ENCODE measurements around the gene CACNA2D3.

The CACNA2D3 gene

GRCh38 chr3:54232618-54233017 lies 110.3 kb downstream of the CACNA2D3 start:
- no peak for DNase-seq
- TF ChIP-seq POLR2A (IDR thresholded peaks at IDR 0.05; ENCODE audit: low read length) = no peak
- no peak for TF ChIP-seq GATA1 (IDR thresholded peaks at IDR 0.05; ENCODE audit: low read depth, low read length)

- no peak for DNase-seq
Measured at GRCh38 chr3:54235998-54236397, 113.6 kb downstream of the CACNA2D3 start.

GRCh38 chr3:54237109-54237508 lies 114.8 kb downstream of the CACNA2D3 start:
- TF ChIP-seq GATA1 (IDR thresholded peaks at IDR 0.05; ENCODE audit: low read depth, low read length) (no peak), POLR2A (IDR thresholded peaks at IDR 0.05; ENCODE audit: low read length) (no peak)
- no peak for DNase-seq

More at GRCh38 chr3:54235998-54236397, 113.6 kb downstream of the CACNA2D3 start:
- TF ChIP-seq GATA1 (IDR thresholded peaks at IDR 0.05; ENCODE audit: low read depth, low read length) (no peak), POLR2A (IDR thresholded peaks at IDR 0.05; ENCODE audit: low read length) (no peak)

- TF ChIP-seq GATA1 (IDR thresholded peaks at IDR 0.05; ENCODE audit: low read depth, low read length) = no peak
- no peak for TF ChIP-seq POLR2A (IDR thresholded peaks at IDR 0.05; ENCODE audit: low read length)
- no peak for DNase-seq
Measured at GRCh38 chr3:54237788-54238502, 115.6 kb downstream of the CACNA2D3 start.

GRCh38 chr3:54240309-54240708 lies 118.0 kb downstream of the CACNA2D3 start:
- no peak for DNase-seq
- TF ChIP-seq GATA1 (IDR thresholded peaks at IDR 0.05; ENCODE audit: low read depth, low read length) (no peak), POLR2A (IDR thresholded peaks at IDR 0.05; ENCODE audit: low read length) (no peak)

GRCh38 chr3:54243056-54243931 lies 120.9 kb downstream of the CACNA2D3 start:
- no peak for DNase-seq
- no peak for TF ChIP-seq GATA1 (IDR thresholded peaks at IDR 0.05; ENCODE audit: low read depth, low read length)
- TF ChIP-seq POLR2A (IDR thresholded peaks at IDR 0.05; ENCODE audit: low read length) = no peak

- DNase-seq = no peak
- TF ChIP-seq GATA1 (IDR thresholded peaks at IDR 0.05; ENCODE audit: low read depth, low read length) = no peak
- no peak for TF ChIP-seq POLR2A (IDR thresholded peaks at IDR 0.05; ENCODE audit: low read length)
Measured at GRCh38 chr3:54243960-54244682, 121.8 kb downstream of the CACNA2D3 start.

- no peak for DNase-seq
- TF ChIP-seq GATA1 (IDR thresholded peaks at IDR 0.05; ENCODE audit: low read depth, low read length) (no peak), POLR2A (IDR thresholded peaks at IDR 0.05; ENCODE audit: low read length) (no peak)
Measured at GRCh38 chr3:54251705-54252104, 129.4 kb downstream of the CACNA2D3 start.

- TF ChIP-seq GATA1 (IDR thresholded peaks at IDR 0.05; ENCODE audit: low read depth, low read length) (no peak), POLR2A (IDR thresholded peaks at IDR 0.05; ENCODE audit: low read length) (no peak)
- no peak for DNase-seq
Measured at GRCh38 chr3:54257125-54257720, 134.9 kb downstream of the CACNA2D3 start.

- TF ChIP-seq GATA1 (IDR thresholded peaks at IDR 0.05; ENCODE audit: low read depth, low read length) (no peak), POLR2A (IDR thresholded peaks at IDR 0.05; ENCODE audit: low read length) (no peak)
- no peak for DNase-seq
Measured at GRCh38 chr3:54259636-54260035, 137.3 kb downstream of the CACNA2D3 start.

GRCh38 chr3:54261141-54261540 lies 138.8 kb downstream of the CACNA2D3 start:
- DNase-seq = no peak
- TF ChIP-seq POLR2A (IDR thresholded peaks at IDR 0.05; ENCODE audit: low read length) (no peak), GATA1 (IDR thresholded peaks at IDR 0.05; ENCODE audit: low read depth, low read length) (no peak)

GRCh38 chr3:54262541-54262940 lies 140.2 kb downstream of the CACNA2D3 start:
- TF ChIP-seq POLR2A (IDR thresholded peaks at IDR 0.05; ENCODE audit: low read length) (no peak), GATA1 (IDR thresholded peaks at IDR 0.05; ENCODE audit: low read depth, low read length) (no peak)
- no peak for DNase-seq

- no peak for DNase-seq
Measured at GRCh38 chr3:54262946-54263345, 140.6 kb downstream of the CACNA2D3 start.

More at GRCh38 chr3:54262946-54263345, 140.6 kb downstream of the CACNA2D3 start:
- TF ChIP-seq POLR2A (IDR thresholded peaks at IDR 0.05; ENCODE audit: low read length) (no peak), GATA1 (IDR thresholded peaks at IDR 0.05; ENCODE audit: low read depth, low read length) (no peak)
